HG03159 (cell line): ENCODE measurements around the gene RAPGEF3.

ENCODE experiments used
- ATAC-seq: cut with Tn5 transposase; IDR thresholded peaks from one replicate; pipeline ENCODE4 v1.9.1; 2021; ENCODE audit warnings: mild to moderate bottlenecking, moderate library complexity; ENCODE audit not compliant: unreplicated experiment

Gene RAPGEF3

DNA sequence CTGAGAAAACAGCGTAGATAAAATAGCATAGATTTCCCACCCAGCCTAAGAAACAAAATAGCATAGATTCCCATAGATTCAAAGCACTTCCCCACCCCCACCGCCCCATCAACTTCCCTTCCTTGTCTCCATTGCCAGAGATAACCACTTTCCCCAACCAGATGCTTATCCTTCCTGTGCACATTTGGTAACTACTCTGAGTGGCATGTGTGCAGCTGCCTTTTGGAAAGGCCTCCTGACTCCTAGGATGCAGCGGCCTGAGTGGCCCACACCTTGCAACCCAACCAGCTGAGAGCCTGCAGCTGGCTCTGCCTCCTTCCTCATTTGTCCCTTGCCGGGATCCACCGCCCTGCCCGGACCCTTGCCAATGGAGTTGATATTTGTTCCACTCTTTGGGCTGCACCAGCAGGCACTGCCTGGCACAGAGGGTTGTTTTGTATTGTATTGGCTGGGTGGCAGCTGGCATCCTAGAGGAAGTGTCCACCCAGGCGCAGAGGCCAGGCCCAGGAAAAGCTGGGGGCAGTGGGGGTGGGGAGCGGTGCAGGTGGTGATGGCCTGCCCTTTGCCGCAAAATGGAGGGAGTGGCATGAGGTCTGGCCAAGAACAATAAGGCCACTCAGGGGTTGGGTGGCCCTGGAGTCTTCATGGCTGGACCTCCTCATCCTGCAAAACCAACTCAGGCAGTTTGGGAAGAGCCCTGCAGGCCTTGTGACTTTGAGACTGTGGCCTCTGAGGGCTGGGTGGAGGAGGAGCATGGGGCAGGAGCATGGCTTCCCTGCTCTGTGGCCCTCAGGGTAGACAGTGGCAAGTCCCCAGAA lies 19.3 kb upstream of the RAPGEF3 start:
- no peak for ATAC-seq

DNA sequence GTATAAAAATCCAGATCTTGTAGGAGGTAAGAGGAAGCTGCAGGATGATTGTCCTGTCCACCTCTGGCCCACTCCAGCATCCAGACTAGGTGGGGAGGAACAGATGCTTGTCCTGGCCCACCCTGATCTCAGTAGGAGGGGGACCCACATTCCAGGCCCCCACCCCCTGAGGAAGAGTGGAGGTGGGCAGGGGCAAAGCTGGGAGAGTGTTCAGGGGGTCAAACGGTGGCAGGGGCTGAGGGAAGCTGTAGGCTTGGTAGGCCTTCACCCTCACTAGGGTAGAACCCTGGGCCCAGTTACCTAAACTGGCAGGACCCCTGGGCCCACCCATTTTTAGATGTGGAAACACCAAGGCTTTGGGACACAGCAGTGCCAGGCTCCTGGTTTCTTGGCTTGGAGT lies 18.5 kb upstream of the RAPGEF3 start:
- ATAC-seq: no peak

DNA sequence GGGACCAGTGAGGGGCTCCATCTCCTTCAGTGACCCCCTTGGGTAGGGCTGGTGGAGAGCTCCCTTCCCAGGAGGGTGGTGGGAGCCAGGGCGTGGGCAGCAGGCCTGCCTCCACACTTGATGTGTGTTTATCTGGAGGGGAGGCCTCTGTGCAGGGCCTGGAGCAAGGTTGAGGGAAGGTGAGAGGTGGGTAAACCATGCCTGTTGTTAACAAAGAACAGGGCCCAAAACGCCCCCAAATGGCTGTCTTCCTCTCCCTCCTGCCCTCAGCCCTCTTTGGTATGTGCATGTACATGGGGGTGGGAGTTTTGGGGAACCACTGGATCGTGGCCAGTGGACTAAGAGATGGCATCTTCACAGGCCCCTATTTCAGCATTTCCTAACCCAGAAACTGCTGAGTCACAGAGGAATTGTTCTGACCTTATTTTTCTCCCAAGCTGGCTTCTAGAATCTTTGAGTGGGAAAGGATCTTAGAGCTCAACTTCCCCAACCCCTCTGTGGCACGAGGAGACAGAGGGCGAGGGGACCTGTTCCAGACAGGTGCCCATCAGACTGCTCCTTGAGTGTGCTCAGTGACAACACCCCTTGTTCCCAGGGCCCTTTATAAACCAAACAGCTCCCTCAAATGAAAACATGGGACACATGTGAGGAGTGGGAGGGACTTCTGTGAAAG lies 17.9 kb upstream of the RAPGEF3 start:
- no peak for ATAC-seq

DNA sequence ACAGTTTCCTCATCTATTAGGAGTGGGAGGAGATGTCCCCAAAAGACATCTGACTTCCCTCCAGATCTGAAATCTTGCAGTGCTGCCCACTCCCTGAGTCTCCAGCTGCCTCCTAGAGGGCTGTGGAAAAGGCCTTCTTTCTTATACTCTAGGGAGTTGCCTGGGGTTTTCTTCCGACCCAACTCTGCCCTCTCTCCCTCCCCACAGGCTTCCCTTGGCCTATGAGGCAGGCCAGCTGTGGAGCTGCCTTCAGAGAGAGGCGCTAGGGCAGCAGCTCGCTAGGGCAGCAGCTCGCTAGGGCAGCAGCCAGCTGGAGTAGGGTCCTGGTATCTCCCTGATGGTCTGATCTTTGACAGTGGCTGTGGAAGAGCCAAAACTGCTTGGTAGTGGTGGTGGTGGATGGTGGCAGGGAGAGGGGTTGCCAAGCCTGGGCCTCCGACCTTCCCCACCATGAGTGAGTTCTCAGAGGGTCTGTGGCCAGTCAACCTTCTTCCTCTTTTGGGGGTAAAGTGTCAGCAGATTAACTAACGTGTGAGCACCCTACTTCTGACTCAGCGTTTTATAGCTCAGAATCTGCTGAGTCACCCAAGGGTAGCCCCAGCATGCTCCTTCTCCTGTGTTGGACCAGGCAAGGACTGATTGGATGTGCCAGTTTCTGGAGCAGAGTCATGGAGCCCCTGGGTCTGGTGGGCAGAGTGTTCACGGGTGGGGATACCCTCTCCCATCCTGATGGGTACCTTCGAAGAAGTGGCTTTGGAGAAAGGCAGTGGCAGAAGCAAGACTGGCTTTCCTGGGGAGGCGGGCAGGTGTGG lies 16.6 kb upstream of the RAPGEF3 start:
- no peak for ATAC-seq

DNA sequence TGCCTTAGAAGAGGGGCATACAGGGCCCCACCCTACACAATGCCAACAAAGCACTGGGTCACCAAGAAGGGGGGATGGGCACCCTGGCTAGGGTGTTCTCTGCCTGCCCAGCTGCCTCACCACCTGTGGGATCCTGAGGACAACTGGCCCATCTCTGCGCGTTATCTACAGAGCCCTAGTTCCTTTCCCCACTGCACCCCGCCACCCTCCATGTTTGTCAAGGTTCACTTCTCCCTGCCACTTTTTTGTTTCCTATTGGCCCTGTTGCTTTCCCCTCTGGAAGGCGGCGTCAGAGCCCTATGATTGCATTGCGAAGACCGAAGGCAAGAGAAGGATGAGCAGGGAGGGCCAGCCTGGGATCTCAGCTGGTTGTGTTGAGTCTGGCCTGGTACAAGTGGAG lies 16.0 kb upstream of the RAPGEF3 start:
- no peak for ATAC-seq

DNA sequence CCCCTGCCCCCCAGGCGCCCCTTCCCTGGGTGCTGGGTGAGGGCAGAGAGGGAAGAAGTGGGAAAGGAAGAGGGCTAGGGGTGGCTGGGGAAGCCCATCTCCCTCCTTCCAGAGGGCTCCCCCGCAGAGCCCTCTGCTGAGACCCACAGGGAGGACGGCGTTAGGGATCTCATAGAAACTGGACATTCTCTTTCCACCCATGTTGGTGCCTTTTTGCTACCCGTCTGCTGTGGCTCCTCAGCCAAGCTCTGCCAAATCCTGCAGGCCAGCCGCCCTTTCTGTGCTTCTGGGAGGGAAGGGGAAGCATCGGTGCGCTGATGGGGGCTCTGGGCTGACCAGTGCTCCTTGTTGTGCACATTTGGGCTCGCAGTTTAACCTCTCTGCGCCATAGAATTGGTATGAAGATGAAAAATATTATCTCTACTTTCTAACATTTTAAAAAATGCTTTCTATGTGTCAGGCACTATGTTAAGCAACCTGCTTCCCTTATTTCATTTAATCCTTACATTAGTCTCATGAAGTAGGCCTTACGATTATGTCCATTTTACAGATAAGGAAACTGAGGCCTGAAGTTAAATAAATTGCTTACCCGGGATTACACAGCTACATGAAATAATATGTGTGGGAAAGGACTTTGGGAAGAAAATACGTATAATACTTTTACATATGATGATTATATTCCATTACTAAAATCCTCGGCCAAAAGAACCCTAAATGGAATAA lies 15.3 kb upstream of the RAPGEF3 start:
- ATAC-seq: no peak

DNA sequence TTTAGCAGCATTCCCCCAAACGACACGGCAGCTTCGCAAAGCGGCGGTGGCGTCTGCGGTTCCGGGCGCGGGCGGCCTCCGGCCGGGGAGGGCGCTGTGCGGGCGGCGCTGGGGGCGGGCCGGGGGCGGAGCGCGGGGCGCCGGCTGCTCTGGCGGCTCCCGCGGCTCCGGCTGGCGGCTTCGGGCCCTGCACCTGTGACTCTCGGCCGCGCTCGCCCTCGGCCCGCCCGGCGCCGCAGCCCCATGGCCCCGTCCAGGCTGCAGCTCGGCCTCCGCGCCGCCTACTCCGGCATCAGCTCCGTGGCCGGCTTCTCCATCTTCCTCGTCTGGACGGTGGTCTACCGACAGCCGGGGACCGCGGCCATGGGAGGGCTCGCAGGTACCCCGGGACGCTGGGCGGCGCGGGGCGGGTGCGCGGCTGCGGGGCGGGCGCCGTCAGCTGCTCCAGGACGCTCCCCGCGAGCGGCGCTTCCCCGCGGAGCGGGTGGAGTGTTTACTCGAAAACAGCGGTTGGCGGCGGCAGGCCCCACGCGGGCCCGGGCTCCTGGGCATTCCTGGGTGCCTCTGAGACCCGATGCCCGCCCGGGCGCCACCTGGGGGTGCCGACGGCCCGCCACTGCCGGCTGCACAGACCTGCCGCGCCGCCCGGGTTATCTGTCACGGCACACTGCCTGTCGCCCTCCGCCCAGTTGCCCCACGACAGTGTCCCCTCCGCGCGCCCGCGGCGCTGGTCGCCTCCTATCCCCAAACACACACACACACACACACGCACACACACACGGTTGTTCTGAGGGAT lies 14.6 kb upstream of the RAPGEF3 start, which contains the start of gene SLC48A1:
Gene SLC48A1 (plus strand): TSS at position 177 of the 796 bp plus-strand sequence. CDS start 67 bp downstream, at position 244.
- ATAC-seq: peak; percentile 78

DNA sequence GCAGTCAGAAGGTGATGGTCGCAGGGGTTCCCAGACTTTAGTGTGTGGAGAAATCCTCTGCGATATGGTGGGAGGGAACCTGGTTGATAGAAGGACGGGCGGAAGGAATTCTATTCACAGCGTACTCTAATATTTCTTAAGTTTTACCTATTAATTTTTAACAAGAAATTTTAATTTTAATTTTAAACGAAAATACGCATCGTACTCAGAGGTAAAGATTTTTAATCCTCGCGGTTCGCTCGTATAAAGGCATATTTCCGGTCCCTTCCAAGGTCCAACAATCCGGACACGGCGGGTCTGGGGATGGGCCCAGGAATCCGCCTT lies 14.0 kb upstream of the RAPGEF3 start:
- no peak for ATAC-seq

DNA sequence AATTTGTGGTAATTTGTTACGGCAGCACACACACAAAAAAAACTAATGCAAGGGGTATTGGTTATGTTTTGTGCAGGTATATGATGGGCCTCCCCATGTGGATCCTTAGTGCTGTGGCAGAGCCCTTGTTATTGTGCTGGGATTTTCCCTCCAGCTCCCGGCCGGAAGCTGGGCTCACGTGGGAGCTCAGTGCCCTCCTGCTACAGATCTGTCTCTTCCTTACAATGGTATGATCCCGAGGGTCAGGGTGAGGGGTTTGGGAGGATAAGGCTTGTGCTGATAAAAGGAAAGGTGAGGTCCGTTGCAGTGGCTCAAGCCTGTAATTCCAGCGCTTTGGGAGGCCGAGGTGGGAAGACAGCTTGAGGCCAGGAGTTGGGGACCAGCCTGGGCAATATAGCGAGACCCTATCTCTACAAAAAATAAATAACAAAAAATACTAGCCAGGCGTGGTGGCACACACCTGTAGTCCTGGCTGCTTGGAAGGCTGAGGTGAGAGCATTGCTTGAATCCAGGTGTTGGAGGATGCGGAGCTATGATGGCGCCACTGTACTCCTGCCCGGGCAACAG lies 13.5 kb upstream of the RAPGEF3 start:
- ATAC-seq: no peak

DNA sequence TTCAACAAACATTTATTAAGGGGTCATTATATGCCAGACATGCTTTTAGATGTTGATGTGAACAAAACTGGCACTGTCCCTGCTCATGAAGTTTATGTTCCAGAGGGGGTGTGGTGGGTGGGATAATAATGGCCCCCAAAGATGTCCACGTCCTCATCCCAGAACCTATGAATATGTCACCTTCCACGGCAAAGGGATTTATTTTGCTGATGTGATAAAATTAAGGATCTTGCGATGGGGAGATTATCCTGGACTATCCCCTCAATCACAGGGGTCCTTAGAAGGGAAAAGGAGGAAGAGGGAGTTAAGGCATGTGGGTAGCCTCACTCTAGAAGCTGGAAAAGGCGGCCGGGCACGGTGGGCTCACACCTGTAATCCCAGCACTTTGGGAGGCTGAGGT lies 12.6 kb upstream of the RAPGEF3 start:
- ATAC-seq: no peak

DNA sequence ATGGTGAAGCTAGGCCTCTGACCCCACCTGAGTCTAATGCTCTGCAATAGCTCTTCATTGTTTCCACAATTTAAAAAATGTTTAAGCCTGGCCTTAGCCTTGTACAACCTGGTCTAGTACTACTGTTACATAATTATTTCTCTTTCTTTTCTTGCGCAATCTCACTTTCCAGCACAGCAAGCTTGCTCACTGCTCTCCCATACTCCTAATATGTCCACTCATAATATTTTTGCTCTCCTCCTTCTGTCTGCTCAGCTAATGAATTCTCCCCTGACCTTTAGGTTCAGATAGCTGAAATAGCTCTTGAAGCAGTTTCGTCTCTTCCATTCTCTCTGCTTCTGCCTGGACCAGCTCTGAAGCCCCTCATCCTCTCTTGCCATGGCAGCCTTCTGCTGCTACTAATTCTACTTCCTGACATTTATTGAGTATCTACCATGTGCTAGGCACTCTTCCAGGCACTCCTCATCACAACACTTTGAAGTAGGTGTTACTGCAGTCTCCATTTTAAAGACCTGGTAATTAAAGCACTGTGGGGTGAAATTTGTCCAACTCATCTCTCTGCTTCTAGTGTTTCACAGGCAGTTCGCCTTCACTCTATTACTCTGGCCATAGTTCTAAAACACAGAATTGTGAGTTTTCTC lies 11.5 kb upstream of the RAPGEF3 start:
- ATAC-seq: no peak

DNA sequence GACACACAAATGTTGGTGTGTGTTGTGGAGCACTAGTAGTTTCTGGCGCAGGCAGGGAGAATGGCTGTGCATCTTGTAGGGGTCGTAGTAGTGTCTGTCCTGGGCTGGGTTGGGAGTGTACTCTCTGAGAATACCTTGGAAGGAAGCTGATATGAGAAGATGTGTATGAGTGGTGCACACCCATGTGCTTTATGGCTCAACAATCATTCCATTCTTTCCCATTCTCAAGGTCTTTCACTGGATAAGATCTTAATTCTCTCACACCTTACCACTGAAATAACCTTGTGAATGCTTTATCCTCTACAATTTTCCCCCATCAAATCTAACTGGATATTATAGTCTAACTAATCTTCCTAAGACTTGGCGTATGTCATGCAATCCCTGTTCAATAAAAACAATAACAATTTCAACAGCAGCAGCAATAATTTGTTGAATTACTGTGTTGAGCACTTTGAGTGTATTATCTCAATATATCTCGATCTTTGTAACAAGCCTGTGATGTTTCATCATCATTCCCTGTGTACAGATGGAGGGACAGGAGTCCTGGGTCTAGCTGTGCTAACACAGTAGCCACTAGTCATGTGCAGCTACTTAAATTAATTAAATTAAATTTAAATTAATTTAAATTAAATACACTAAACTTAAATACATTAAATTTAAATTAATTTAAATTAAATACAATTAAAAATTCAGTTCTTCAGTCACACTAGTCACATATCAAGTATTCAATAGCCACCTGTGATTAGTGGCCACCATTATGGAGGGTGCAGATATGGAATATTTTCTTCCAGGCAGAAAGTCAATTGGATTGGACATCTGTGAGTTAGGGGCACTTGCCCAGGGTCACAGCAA lies 10.8 kb upstream of the RAPGEF3 start:
- ATAC-seq: no peak

DNA sequence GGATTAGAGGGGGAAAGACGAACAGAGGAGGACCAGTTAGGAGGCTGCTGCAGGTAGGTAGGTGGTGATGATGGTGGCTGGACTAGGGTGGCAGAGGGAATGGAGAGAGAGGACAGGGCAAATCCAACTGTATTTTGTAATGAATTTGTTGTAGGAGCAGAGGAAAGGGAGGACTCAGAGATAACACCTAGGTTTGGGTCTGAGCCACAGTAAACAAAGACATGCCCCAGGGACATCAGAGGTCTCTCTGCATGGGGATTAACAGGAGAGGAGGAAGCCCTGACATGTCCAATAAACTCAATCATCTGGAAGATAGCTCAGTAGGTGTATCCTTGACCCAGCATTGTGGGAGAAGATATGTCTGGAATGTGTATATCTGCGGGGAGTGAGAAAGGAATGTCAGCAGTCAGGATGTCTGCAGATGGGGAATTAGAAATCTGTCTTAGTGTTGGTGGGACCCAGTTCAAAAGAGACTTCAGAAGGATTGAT lies 9.7 kb upstream of the RAPGEF3 start:
- ATAC-seq: no peak

DNA sequence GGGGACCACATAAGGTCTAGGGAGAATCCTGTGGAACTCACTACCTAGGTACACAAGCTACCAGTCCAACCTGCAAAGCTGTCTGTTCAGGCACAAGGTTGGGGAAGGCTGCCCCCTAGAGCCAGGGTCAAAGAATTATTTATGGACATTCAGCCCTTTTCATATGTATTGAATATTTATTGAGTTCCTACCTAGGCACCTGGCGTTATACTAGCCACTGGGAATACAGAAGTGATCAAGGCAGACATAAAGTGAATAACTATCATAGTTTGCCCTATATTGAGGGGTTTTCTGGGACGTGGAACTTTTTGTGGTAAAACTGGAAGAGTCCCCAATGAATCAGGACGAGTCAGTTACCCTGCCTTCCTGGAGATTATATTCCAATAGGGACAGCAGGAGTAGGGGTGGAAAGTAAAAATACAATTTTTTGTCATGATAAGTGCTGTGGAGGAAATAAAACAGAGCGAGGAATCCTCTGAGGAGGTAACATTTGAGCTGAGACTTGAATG lies 8.6 kb upstream of the RAPGEF3 start:
- no peak for ATAC-seq

DNA sequence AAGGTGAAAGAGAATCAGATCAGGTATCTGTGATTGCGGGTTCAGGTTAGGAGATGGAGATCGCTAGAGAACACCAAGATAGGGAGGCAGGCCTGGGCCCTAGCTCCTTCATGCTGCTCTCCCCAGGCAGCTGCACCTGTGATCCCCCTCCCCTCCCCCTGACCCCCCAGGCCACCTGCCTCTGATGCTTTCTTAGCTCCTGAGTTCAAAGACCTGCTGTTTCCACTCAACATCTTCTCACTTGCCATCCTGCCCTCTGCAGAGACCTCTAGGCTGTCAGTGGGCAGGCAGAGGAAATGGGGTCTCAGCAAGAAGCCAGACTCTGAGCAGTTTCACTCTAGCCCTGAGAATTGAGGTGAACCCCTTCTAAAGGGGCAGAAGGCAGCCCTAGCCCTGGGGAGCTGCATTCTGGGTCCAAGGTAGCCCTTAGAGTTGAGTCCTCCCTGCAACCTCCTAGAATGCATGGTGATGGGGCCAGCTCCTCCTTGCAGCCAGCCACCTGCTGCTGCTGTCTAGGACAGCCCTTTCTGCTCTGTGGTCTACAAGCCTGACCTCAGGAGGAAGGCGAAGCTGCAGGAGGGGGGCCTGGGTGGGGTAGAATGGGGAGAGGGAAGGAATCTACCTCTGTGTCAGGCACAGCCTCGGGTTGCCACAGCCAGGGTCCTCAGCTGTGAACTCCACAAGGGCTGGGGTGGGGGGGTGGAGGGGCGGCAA lies 8.0 kb upstream of the RAPGEF3 start:
- no peak for ATAC-seq

DNA sequence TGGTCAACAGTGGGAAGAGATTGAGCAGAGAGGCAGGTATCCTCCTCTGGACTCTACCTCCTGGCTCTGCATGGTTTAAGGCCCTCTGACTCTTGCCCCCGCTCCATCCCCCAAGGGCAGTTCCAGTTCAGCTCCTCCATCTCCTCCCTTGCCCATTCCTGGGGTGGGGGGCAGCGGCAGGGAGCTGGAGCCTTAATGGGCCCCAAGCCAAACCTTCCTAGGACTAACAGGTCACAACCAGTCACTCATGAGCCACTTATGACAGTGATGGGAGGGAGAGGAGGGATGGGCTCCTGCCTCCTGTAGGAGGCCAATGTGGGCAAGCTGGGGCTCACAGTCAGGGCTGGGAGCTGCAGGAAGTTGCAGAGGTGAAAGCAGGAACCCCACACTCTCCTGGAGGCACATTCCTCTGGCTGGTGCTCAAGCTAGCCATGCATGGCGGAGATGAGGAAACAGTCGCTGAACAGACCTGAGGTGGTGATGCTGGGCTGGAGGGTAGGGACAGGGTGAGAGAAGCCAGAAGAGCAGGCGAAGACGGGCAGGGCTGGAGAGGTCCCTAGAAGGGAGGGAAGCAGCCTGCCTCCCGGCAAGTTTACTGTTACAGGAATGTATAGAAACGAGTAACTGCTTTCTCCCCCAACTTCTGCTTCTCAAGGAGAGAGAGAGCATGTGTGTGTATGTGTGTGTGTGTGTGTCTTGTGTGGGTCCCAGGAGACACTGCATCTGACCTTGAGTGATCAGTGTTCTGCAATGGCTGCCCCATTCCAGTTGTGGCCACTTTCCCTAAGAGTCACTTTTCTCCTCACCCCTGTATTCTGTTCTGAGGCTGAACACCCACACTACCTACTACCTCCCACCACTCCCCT lies 5.0 kb upstream of the RAPGEF3 start:
- no peak for ATAC-seq
